KOPT-K1 (cell line): ENCODE results near the gene COG7.
"Not testable (repeated sequence)": the region's sequence is repeated elsewhere in the genome, so short reads cannot be mapped to it uniquely, and the experiment has no call there.

Experiments
- H3K27ac ChIP-seq: fragments of 200-600 bp; sonication (generic); 2 replicates; pipeline ENCODE4 v1.5.1; 2016; ENCODE audit warnings: antibody characterized with exemption, mild to moderate bottlenecking, low read depth, low read length; ENCODE audit not compliant: poor library complexity, severe bottlenecking
- H3K36me3 ChIP-seq: fragments of 200-600 bp; sonication (generic); 2 replicates; pipeline ENCODE4 v1.5.1; 2017; ENCODE audit warnings: antibody characterized with exemption, mild to moderate bottlenecking, low read length, moderate library complexity; ENCODE audit not compliant: insufficient read depth
- H3K9me3 ChIP-seq: fragments of 200-600 bp; sonication (generic); 2 replicates; pipeline ENCODE4 v1.5.1; 2017; ENCODE audit warnings: antibody characterized with exemption, low read length, mild to moderate bottlenecking; ENCODE audit not compliant: insufficient read depth, poor library complexity, severe bottlenecking

The COG7 gene

DNA sequence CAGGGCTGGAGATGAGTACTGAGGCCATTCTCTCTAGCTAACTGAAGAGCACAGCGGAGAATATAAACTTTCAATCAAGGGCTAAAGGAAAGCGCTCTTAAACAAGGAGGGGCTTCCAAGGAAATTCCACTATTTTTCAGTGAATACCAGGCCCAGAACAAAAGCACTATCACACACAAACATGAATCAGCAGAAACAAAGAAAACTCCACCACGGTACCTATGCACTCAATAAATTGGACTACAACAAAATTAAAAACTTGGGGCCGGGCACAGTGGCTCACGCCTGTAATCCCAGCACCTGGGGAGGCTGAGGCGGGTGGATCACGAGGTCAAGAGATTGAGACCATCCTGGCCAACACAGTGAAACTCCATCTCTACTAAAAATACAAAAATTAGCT lies 15.4 kb downstream of the COG7 start:
- H3K27ac ChIP-seq, H3K9me3 ChIP-seq: not testable (repeated sequence)
- peaks cover 55% of the 10 kb centered on the region for H3K36me3 ChIP-seq

DNA sequence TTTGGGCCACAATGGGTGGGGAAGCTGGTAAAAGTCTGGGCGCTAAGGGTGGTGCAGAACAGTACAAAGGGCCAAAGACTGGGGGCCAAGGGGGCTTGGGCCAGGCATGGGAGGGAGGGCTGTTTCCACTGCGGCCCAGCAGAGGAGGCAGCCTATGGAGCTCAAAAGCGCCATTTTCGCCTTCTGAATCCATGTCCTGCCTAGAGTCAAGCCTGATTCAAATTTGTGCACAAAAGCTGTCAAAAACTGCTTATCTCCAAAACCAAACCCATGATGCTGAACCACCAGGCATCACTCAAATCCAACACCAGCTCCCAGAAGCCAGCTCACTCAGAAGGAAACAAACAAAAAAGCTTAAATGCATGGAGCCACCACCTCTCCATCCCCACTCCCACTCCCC lies 16.0 kb downstream of the COG7 start:
- Histone ChIP-seq H3K36me3 (peaks cover 53% of the 10 kb centered on the region), H3K27ac (no peak overlapping the region), H3K9me3 (no peaks in the 10 kb centered on the region)

DNA sequence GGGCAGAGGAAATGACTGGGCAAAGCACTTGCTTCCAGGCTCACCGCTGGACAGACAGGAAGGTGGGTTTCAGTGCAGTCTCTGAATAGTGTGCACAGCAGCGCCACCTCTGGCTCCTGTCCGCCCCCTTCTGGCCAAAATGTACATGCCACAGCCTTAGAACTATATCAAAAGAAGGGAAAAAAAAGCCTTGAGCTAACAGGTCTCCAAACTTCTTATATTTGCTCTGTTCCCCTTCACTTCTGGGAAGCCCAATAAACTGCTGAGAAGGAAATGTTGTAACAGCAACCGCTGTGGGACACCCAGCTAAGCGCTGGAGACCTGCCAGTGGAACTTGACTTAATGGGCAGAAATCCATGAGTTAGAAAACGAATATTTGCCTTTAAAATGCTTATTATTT lies 17.5 kb downstream of the COG7 start:
- Histone ChIP-seq H3K27ac (no peak overlapping the region), H3K36me3 (peaks cover 49% of the 10 kb centered on the region), H3K9me3 (no peaks in the 10 kb centered on the region)

DNA sequence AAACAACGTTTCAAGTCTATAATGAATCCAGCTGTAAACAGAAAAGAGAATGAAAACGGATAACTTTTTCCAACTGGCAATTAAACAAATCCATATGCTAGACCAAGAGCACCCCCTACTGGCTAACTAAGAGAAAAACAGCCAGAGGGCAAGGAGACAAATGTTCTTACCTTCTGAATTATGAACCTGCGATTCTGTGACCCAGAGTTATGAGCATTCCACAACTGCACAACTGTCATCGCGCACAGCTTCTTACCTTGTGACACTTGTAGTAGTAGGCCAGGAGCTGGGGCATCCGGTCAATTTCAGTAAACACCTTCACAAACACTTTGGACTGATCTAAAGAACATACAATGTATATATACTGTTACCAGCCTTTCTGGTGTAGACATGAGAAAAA lies 18.6 kb downstream of the COG7 start:
- Histone ChIP-seq H3K9me3 (no peaks in the 10 kb centered on the region), H3K36me3 (peaks cover 43% of the 10 kb centered on the region), H3K27ac (no peak overlapping the region)

DNA sequence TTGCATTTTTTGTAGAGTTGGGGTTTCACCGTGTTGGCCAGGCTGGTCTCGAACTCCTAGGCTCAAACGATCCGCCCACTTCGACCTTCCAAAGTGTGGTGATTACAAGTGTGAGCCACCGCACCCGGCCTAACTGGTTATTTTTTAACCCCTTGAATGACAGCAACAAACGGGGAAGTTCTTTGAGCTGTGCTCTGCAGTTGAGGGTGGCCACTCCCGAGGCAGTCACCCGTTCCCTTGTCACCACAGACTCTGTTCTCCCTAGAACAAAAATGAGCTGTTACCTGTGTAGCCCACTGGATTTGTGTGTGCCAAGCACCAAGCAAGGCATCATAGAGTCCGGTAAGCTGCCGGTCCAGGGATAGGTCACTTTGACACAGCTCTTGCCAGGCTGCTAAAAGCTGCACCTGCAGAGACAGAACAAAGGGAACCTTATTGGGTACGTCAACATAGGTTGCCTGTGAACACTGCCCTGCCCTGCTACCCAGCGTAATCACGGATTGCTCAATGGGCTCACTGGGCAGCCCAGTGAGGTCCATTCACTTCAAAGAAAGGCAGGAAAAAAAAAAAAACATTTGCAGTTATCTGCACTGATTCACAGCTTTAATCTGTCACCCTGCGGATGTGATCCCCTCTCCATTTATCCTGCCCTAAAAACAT lies 19.6 kb downstream of the COG7 start:
- peaks cover 37% of the 10 kb centered on the region for H3K36me3 ChIP-seq
- no peaks in the 10 kb centered on the region for H3K9me3 ChIP-seq
- H3K27ac ChIP-seq = no peak overlapping the region

DNA sequence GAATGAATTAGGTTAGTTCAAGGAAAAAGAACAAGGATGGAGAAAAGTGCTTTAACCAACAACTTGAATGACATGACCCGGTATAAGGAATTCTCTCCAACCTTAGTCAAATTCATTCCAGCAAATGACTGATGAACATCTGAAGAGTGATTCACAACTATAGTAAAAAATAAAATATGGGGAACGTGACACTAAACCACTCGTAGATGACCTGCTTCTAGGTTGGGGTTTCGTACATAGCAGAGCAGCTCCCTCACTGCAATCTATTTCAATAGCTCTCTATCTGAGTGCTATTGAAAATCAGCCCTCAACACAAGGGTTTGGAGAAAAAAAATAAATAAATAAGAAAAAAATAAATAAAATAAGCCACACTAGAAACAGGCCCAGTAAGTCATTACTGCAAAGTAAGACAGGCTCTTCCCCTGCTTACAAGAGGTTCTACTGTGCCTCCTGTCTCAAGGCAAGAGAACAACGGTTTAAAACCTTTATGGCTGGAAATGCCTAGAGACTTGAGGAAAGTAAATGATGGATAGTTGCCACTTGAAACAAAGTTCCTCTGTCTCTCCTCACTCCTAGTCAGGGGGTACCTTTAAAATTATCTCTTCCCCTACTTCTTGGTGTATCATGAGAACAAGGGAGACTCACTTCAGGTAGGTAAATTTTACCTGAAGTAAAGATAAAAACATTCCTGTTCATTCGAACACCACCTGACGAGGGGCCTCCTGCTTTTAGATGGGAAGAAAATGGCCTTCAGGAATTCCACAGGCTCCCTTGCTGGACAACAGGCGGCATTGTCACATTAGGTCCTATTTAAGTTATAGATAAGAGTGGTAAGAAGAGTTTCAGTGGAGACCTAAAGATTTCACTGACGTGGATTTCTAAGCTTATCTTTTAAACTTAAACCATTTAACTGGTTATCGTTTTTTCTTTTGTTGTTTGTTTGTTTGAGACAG lies 20.5 kb downstream of the COG7 start:
- Histone ChIP-seq H3K36me3 (peaks cover 33% of the 10 kb centered on the region), H3K27ac (no peak overlapping the region), H3K9me3 (no peaks in the 10 kb centered on the region)

DNA sequence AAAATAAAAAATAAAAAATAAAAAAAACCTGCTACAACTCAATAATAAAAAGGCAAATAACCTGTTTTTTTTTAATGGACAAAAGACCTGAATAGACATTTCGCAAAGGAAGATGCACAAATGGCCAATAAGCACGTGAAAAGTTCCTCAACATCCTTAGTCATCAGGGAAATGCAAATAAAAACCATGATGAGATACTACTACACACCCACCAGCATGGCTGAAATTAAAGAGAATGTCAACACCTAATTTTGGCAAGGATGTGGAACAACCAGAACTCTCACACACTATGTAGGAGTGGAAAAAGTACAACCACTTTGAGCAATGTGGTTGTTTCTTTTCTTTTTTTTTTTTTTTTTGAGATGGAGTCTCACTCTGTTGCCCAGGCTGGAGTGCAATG lies 24.6 kb downstream of the COG7 start:
- Histone ChIP-seq H3K27ac (no peak overlapping the region), H3K36me3 (peaks cover 28% of the 10 kb centered on the region)

DNA sequence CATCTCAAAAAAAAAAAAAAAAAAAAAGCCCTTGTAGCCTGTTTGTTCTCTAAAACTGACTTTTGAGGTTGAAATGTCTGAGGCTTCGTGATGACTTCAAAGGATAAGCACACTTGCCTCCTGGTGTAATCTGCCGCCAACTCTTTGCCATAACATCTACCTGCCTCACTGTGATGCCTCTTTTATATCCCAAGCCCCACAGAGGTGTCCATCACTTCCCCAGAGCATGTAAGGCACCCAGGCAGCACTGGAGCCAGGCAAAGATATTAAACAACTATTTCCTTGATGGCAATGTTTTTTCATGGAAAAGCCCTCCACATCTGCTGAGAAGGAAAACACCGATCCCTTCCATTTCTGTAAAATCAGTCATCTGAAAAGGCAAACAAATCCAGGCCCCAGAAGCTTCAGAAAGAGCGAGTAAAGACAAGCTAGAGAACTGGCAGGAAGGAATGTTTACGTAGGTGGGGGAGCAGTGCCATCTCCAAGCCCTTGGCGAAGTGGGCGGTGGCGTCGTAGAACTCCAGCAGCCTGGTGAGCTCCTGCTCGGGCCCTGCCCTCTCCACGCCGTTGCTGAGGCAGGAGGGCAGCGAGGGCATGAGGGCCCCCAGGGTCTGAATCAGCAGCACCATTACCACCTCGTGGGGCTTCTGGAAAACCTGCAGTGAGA lies 28.6 kb downstream of the COG7 start:
- Histone ChIP-seq H3K9me3 (no peaks in the 10 kb centered on the region), H3K36me3 (peaks cover 12% of the 10 kb centered on the region), H3K27ac (no peak overlapping the region)

More for the DNA sequence above, 24.6 kb downstream of the COG7 start:
- H3K9me3 ChIP-seq = no peaks in the 10 kb centered on the region

DNA sequence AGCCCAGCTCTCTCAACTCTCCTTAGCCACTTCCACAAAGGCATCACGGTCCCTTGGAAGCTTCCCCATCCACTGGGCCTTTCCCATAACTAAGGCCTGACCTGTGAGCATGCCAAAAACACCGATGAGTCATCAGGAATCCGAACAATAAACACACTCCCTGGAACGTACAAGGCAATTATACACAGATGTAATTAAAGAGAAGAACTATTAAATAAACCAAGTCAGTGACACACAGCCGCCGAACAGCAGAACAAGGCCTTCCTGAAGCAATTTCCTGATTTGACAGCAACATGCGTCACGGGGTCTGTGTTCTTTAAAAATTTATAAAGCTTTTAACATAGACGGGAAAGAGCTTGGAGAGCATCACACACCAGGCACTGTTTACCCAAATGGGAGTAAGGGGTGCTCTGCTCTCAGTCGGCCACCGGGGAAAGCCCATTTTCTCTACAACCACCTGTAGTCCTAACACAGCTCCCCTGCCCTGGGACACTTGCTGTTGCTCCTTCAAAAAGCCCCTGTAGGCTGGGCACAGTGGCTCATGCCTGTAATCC lies 29.4 kb downstream of the COG7 start:
- Histone ChIP-seq H3K27ac (no peak overlapping the region), H3K36me3 (peaks cover 7% of the 10 kb centered on the region), H3K9me3 (no peaks in the 10 kb centered on the region)

DNA sequence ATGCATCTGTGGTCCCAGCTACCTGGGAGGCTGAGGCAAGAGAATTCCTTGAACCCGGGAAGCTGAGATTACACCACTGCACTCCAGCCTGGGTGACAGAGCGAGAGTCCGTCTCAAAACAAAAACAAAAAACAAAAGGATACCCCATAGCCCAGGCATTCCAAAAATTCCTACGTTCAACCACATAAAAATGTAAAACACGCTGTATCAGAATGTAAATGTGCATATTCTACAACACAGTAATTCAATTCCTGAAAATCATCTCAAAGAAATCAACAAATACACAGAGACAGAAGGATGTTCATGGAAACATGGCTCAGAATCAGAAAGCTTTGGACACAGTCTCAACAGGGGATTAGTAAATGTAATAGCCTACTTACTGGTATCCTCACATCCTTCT lies 33.0 kb downstream of the COG7 start:
- H3K27ac ChIP-seq = no peak overlapping the region
- H3K36me3 ChIP-seq = peaks cover 33% of the 10 kb centered on the region
- no peaks in the 10 kb centered on the region for H3K9me3 ChIP-seq

DNA sequence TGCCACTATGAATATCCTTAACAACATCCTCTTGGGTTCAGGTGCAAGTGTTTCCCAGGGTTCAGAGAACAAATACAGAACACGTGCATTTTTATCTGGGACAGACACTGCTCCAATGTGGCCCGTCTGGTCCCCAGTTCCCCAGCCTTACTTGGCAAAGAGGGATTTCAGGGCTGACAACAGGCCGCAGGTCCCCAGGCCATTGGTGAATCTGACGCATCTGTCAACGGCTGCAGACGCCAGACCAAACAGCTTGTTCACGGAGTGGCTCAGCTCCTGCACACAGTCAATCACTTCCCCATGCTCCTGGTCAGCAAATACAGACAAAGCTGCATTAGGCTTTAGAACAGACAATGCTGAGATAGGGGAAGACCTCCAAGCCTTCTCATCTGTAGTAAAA lies 36.2 kb downstream of the COG7 start:
- H3K9me3 ChIP-seq = no peaks in the 10 kb centered on the region
- no peak overlapping the region for H3K27ac ChIP-seq
- peaks cover 57% of the 10 kb centered on the region for H3K36me3 ChIP-seq

DNA sequence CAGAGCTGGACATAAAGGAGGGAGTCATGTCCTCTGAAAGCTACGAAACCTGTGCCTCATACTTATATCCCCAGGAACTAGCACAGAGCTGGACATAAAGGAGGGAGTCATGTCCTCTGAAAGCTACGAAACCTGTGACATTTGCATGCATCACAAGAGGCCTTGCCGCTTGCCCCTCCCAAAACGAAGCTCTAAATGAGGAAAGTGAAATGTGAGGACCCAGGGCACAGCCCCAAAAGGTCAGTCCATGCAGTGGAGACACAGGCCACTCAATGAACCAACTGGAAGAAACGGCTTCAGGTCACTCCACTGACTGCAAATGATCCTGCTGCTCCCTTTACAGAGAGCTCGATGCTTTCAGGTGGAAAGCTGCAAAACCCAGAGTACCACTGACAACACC lies 38.3 kb downstream of the COG7 start:
- H3K27ac ChIP-seq = no peak overlapping the region
- peaks cover 62% of the 10 kb centered on the region for H3K36me3 ChIP-seq
- H3K9me3 ChIP-seq = no peaks in the 10 kb centered on the region

DNA sequence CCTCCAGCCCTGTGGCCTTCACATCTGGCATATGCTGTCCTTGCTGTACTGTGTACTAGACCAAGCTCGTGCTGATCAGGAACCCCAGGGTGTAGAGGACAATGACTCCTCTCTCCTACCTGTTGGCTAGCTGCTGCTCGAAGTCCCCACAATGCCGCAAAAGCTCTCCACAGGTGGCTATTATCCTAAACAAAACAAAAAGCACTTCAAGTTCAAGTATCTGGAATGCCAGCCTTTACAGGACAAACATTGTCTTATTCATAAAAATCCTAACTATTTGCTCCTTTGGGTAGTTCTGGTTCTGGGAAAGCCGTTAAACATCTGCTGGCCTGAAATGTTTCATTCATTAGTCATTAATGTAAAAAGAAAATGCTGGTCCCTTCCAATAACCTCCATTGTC lies 42.8 kb downstream of the COG7 start:
- no peaks in the 10 kb centered on the region for H3K9me3 ChIP-seq
- peaks cover 61% of the 10 kb centered on the region; the same call in 1 of the 2 replicates for H3K36me3 ChIP-seq
- no peak overlapping the region for H3K27ac ChIP-seq

DNA sequence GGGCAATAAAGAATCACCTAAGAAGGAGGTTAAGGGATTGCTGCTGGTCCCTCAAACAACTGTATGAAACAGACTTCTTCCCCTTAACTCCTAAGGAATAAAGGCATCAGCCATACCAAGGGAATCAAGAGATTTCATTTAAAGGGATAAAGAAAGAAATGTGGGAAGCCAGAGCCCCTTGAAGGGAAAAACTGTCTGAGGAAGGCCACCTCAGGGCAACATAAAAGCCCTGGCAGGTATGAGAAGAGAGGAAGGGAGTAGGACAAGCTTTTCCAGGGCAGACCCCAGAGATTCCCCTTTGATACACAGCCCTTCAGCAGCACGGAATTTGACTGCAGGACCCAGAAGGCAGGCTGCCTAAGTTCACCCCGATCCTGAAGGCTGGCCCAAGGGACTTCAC lies 43.5 kb downstream of the COG7 start:
- Histone ChIP-seq H3K36me3 (peaks cover 58% of the 10 kb centered on the region; the same call in 1 of the 2 replicates), H3K9me3 (no peaks in the 10 kb centered on the region)

DNA sequence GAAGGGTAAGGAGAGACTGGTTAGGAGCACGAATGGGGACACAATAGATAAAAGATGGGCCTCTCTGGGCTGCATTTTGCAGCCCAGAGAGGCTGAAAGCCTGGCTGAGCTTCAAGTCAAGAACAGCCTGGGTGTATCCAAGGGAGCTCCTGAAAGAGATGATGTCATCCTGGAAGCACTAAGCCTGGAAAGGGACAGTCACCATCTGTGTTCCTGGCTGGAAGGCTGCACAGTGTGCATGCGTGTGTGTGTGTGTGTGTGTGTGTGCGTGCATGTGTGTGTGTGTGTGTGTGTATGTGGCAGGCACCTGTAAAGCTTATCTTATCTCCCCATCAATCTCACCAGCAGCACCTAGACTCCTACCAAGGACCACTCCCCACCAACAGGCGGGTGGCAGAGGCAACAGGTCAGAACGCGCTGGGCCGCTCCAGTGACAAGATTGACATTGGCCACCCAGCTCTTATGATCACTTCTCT lies 44.1 kb downstream of the COG7 start:
- Histone ChIP-seq H3K36me3 (peaks cover 59% of the 10 kb centered on the region), H3K27ac (no peak overlapping the region)

More for the DNA sequence above, 43.5 kb downstream of the COG7 start:
- no peak overlapping the region for H3K27ac ChIP-seq

More for the DNA sequence above, 44.1 kb downstream of the COG7 start:
- no peaks in the 10 kb centered on the region for H3K9me3 ChIP-seq
